ENCODE results near the gene MISP. TPM values are rescaled to one million over a fixed set of nuclear protein-coding genes. Genes with fewer than 3 reads are reported as not detected.
A peak's percentile ranks its signal among the peaks of the same experiment; 100 is the strongest.

MISP gene
- total and polyA plus RNA-seq, 9 of the 15 experiments (the other 6 are each of a cell fraction or from before 2014, with no cell fraction given), result 0.04 to 0.29 (median 0.05) TPM; not detected in 5

- TF ChIP-seq, protein P1, sequence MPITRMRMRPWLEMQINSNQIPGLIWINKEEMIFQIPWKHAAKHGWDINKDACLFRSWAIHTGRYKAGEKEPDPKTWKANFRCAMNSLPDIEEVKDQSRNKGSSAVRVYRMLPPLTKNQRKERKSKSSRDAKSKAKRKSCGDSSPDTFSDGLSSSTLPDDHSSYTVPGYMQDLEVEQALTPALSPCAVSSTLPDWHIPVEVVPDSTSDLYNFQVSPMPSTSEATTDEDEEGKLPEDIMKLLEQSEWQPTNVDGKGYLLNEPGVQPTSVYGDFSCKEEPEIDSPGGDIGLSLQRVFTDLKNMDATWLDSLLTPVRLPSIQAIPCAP (CRISPR knock-in tag; IDR thresholded peaks at IDR 0.05; ENCODE audit: borderline replicate concordance), result no peak
- TF ChIP-seq CEBPB (tag; IDR thresholded peaks at IDR 0.05) (no peak), THRAP3 (IDR thresholded peaks at IDR 0.05; ENCODE audit: borderline replicate concordance) (no peak), CBX5 (IDR thresholded peaks at IDR 0.05; ENCODE audit: borderline replicate concordance, low read depth) (no peak), ZNF23 (CRISPR knock-in tag; IDR thresholded peaks at IDR 0.05) (no peak), RBBP5 (IDR thresholded peaks at IDR 0.05; ENCODE audit: borderline replicate concordance, insufficient read depth, low read length, poor library complexity, severe bottlenecking) (no peak), ZNF830 (CRISPR knock-in tag; IDR thresholded peaks at IDR 0.05) (no peak), ZNF699 (CRISPR knock-in tag; IDR thresholded peaks at IDR 0.05; ENCODE audit: insufficient replicate concordance) (no peak), PPARD (CRISPR knock-in tag; IDR thresholded peaks at IDR 0.05) (no peak), CBFA2T3 (IDR thresholded peaks at IDR 0.05) (peak; percentile 83), TCFL5 (CRISPR knock-in tag; conservative IDR thresholded peaks at IDR 0.05) (no peak), TEAD1 (CRISPR knock-in tag; IDR thresholded peaks at IDR 0.05) (no peak), HNRNPL (IDR thresholded peaks at IDR 0.05; ENCODE audit: low read depth, low read length) (no peak), ZNF717 (CRISPR knock-in tag; IDR thresholded peaks at IDR 0.05) (no peak), RBFOX2 (IDR thresholded peaks at IDR 0.05; ENCODE audit: low read depth, low read length) (peak; percentile 48; the same call in 1 of the 2 replicates), ZFP1 (CRISPR knock-in tag; IDR thresholded peaks at IDR 0.05) (no peak), PTRF (tag; IDR thresholded peaks at IDR 0.05) (no peak), ZNF668 (CRISPR knock-in tag; IDR thresholded peaks at IDR 0.05) (no peak), GABPB2 (CRISPR knock-in tag; conservative IDR thresholded peaks at IDR 0.05) (no peak), ZNF780A (CRISPR knock-in tag; IDR thresholded peaks at IDR 0.05) (no peak), CREM (IDR thresholded peaks at IDR 0.05; ENCODE audit: low read depth) (peak; percentile 70)
- TF ChIP-seq, protein P2, sequence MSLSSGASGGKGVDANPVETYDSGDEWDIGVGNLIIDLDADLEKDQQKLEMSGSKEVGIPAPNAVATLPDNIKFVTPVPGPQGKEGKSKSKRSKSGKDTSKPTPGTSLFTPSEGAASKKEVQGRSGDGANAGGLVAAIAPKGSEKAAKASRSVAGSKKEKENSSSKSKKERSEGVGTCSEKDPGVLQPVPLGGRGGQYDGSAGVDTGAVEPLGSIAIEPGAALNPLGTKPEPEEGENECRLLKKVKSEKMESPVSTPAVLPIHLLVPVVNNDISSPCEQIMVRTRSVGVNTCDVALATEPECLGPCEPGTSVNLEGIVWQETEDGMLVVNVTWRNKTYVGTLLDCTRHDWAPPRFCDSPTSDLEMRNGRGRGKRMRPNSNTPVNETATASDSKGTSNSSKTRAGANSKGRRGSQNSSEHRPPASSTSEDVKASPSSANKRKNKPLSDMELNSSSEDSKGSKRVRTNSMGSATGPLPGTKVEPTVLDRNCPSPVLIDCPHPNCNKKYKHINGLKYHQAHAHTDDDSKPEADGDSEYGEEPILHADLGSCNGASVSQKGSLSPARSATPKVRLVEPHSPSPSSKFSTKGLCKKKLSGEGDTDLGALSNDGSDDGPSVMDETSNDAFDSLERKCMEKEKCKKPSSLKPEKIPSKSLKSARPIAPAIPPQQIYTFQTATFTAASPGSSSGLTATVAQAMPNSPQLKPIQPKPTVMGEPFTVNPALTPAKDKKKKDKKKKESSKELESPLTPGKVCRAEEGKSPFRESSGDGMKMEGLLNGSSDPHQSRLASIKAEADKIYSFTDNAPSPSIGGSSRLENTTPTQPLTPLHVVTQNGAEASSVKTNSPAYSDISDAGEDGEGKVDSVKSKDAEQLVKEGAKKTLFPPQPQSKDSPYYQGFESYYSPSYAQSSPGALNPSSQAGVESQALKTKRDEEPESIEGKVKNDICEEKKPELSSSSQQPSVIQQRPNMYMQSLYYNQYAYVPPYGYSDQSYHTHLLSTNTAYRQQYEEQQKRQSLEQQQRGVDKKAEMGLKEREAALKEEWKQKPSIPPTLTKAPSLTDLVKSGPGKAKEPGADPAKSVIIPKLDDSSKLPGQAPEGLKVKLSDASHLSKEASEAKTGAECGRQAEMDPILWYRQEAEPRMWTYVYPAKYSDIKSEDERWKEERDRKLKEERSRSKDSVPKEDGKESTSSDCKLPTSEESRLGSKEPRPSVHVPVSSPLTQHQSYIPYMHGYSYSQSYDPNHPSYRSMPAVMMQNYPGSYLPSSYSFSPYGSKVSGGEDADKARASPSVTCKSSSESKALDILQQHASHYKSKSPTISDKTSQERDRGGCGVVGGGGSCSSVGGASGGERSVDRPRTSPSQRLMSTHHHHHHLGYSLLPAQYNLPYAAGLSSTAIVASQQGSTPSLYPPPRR (CRISPR knock-in tag; IDR thresholded peaks at IDR 0.05; ENCODE audit: borderline replicate concordance), result no peak
- TF ChIP-seq, protein P3, sequence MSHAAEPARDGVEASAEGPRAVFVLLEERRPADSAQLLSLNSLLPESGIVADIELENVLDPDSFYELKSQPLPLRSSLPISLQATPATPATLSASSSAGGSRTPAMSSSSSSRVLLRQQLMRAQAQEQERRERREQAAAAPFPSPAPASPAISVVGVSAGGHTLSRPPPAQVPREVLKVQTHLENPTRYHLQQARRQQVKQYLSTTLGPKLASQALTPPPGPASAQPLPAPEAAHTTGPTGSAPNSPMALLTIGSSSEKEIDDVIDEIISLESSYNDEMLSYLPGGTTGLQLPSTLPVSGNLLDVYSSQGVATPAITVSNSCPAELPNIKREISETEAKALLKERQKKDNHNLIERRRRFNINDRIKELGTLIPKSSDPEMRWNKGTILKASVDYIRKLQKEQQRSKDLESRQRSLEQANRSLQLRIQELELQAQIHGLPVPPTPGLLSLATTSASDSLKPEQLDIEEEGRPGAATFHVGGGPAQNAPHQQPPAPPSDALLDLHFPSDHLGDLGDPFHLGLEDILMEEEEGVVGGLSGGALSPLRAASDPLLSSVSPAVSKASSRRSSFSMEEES (CRISPR knock-in tag; IDR thresholded peaks at IDR 0.05), result no peak
Observed at GRCh38 chr19:791567-792305, 40.8 kb downstream of the MISP start (continued).
